Activated gamma-delta T cell treated with Interleukin-2 at 50 U/mL for 16 hours (primary cell): ENCODE measurements around the gene PRICKLE4.

Experiments
- DNase-seq: peaks from one replicate; pipeline ENCODE4 v3.0.0-alpha.2; 2020

Gene PRICKLE4, protein sequence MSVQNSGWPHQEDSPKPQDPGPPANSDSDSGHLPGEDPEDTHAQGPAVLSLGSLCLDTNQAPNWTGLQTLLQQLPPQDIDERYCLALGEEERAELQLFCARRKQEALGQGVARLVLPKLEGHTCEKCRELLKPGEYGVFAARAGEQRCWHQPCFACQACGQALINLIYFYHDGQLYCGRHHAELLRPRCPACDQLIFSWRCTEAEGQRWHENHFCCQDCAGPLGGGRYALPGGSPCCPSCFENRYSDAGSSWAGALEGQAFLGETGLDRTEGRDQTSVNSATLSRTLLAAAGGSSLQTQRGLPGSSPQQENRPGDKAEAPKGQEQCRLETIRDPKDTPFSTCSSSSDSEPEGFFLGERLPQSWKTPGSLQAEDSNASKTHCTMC

GRCh38 chr6:41780551-41781365 lies at the start of gene PRICKLE4:
TSS of gene PRICKLE4 (plus strand) at chr6:41780782. CDS start at chr6:41783474, 2,692 bp downstream.
- DNase-seq, result no peak

DNA sequence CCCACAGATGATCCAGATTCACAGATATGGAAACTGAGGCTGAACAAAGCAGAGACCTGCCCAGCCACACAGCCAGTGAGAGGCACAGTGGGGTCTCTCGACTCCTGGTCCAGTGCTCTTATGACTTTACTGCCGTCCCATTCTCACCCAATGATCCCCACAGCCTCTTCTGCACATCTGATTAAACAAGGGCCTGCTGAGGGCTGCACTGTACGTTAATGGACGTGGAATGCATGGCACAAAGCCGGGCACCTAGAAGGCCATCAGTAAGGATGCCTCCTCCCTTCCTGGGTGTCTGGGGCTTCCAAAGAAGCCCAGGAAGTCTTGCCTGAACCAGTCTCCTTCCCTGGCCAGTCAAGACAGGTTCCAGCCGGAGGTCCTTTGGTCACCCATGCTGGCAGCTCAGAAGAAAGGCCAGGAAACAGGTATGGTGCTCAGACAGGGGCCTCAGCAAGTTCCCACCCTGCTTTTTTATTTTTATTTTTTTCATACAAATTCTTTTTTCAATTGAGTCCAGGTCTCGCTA lies 49.0 kb upstream of the PRICKLE4 start:
- no peak for DNase-seq

DNA sequence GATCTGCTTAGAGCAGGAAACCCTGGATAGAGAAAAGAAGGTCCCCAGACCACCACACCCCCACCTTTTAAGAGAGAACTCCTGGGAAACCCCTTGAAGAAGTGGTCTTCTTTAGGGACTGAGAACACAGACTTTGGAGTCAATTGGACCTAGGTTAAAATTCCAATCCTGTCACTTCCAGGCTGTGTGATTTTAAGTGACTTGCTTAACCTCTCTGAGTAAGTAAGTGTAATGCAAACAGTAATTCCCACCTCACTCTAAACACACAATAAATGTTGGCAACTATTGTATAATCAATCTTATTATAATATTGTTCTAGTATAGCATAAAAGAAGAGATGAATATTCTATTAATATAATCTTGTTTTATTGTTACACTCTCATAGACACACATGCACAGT lies 48.4 kb upstream of the PRICKLE4 start:
- no peak for DNase-seq

- DNase-seq, result peak; percentile 55
Observed at GRCh38 chr6:41732591-41733359, 47.8 kb upstream of the PRICKLE4 start.

DNA sequence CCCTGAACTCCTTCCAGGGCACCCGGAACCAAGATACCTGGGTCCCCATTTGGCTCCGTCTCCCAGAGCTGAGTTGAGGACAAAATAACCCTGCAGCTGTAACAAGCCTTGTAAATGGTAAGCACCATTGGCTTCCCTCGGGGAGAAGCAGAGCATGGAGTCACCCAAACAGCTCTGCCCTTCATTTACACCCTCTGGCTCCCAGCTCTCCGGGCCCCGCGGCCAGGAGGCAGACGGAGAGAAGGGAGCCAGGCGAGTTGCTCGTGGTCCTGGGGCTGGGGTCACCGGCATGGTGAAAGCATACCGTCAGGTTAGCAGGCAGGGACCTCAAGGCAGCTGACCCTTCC lies 47.2 kb upstream of the PRICKLE4 start:
- no peak for DNase-seq

DNA sequence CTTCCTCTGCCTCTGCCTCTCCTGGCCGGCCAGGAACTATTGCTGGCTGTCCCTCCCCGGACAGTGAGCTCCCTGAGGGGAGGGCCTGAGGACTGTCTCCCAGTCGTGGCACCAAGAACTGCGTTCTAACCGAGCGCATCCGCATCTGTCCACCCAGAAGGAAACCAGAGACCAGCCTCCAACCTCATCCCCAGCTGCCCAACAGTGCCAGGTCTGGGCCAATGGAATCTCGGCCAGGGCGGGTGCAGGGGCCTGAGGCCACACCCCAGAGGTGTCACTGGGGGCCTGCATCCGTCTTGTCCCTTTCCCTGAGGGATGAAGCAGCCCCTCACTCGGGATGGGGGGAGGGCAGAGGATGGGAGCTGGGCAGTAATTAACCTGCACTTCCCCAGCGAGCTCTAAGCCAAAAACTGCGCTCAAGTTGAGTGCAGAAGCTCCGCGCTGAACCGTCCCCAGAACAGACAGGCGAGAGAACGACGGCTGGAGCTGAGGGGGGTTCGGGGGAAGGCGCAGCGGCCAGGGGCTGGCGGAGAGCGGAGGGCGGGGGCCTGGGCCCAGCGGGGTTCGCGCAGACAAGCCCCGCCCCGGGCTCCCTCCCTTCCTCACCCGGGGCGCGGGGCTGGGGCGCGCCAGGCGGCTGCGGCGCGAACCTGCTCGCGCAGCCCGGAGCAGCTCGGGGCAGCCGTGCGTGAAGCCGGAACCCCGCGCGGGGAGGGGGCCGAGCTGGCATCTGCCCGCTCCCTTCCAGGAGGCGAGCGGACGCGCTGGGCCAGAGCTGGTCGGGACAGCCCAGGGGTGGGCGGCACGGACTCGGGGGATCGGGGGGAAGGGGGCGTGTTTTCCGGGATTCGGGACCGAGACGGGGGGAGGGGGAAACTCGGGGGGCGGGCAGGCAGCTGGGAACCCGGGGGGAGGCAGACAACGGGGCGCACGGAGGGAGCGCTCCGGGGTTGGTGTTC lies 46.6 kb upstream of the PRICKLE4 start:
- DNase-seq, result peak; percentile 63

DNA sequence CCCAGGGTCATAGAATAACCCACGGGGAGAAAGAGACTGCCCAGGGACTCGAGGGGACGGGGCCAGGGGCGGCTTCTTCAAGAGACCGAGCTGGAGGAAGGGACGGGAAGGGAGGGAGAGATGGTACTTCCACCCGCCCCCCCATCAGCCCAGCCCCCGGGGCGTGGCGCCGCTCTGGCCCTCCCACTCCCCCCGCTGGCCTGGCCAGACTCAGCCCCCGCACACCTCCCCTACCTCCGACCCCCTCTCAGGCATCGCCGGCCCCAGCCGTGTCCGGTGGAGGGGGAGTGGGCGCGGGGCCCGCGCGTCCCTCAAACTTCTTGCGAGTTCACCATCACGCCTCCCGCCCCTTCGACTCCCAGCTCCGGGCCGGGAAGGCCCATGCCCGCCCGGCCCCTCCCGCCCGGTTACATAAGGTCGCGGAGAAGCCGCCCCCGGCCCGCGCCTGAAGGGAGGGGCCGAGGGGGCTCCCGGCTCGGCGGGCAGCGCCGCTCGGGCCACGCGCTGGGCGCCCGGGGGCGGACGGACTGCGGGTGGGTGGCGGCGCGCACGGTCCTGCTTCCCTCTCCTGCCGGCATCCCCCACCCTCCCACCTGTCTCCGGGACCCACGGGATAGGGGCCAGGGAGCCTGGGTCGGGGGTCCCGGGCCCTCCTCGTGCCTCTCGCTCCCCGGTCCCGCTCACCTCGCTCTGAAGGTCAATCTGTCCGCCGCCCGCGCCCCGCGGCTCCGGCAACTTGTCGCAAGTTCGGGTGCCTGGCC lies 45.7 kb upstream of the PRICKLE4 start:
- peak; percentile 61 for DNase-seq

DNA sequence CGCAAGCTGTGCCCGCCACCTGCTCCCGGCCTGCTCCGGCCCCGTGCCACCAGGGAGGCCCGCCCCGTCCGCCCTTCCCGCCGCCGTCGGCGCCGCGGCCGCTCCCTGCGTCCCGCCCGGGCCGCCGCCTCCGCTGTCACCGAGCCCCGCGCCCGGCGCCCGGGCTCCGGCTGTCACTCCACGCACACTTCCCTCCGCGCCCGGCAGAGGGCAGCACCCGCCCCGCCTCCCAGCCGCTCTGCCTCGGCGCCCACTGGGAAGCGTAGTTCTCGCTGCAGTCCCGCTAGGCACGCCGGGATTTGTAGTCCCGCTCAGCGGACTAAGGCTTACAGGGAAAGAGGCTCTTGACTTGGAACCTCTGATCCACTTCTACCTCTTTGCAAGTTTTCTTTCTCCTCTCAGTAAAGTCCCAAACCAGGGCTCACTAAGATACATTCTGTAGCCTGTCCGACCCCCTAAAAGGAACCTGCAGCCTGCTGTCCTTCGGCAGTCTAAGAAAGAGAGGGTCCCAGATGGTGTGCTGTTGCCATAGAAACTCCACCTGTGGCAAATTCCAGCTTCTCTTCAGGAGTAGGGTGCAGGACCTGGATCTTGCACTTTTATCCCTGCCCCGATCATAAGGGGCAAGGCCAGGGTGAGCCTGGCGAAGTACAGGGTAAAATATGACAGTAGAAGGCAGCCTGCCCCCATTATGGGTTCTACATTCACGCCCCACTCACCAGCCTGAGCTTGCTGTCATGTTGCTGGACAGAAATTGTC lies 45.0 kb upstream of the PRICKLE4 start, which contains the start of gene TFEB:
Gene TFEB, minus strand, starts transcription at position 182 of the 759 bp plus-strand sequence. CDS start 44,395 bp downstream, outside the sequence.
- DNase-seq, result peak; percentile 92

DNA sequence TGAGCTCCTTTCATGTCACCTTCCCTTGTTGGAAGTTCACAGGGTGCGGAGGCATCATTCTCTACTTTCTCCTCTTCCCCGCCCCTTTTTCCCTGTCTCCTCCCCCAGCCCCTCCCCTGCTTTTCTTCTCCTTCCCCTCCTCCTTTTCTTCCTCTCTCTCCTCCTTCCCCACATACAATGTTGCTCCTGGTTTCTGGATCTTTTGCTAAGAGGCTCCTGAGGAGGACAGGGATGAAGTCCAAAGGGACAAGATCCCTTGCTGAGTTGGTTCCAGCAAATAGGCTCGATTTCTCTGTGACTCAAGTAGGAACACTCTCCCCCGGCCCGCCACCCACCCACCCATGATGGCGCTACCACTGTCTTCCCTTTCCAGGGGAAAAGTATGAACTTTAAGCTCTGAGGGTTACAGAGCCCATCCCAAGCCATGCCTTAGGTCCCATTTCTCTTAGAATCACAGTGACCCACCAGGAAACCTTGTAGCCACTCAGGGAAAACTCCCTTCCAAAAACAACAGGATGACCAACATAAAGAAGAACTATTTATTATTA lies 44.3 kb upstream of the PRICKLE4 start:
- no peak for DNase-seq

- DNase-seq, result no peak
Observed at GRCh38 chr6:41736800-41737555, 43.6 kb upstream of the PRICKLE4 start.

DNA sequence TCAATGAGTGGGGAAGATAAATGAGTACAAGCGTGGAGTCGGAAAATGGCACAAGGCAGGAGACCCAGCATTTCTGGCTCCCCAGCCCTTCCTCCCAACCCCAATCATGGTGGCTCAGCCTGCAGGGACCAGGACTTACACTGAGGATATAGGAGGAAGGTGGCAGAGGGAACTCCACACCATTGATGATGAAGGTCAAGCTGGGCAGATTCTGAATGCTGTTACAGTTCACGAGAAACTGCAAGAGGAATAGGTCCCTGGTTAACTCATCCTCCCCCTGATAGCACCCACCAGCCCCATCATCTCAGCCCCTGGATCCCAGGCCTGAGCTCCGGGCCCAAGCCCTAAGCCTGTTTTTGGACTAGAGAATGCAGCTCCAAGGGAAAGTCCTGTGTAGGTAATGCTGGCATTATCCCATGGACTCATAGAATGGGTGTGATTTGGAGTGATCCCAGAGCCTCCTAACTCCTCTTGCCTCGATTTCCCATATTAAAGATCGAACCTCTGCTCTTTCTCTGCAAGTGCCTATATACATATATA lies 42.9 kb upstream of the PRICKLE4 start:
- no peak for DNase-seq

GRCh38 chr6:41739041-41739440 lies 41.5 kb upstream of the PRICKLE4 start:
- no peak for DNase-seq

GRCh38 chr6:41740366-41741162 lies 40.0 kb upstream of the PRICKLE4 start:
- DNase-seq, result no peak

DNA sequence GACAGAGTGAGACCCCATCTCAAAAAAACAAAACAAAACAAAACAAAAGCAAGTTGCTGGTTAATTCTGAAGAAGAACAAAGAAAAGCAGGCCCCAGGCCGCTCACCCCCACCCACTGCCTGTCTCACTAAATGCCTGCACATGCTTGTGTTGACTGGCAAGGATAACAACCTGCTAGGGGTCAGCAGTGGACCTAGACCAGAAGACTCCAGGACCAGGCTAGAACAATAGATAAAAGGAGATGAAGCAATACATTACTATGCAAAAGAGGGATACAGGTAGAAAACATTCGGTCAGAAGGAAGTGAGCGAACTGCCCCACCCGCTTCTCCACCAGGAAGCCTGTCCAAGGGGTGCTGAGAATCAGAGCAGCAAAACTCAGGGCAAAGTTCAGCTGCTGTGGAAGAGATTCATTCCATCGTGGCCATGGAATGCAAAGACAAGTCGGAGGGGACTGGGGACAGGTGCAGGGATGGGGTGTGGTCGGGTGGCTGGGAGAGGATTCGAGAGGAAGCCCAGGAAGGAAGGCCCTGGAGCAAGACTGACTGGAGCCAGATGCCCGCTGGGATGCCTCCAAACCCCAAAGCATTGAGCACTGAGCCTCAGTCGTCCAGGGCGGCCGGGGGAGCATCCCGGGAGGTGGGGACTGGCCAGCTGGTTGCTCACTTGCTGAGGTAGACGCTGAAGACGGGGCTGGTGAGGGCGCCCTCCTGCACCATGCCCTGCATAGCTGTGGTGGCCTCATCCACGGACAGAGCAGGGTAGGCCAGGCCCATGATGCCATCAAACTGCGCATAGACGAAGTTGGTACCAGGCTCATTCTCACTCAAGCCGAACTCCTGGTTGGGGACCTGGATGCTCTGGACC lies 38.7 kb upstream of the PRICKLE4 start:
- no peak for DNase-seq

GRCh38 chr6:41743406-41744235 lies 37.0 kb upstream of the PRICKLE4 start:
- DNase-seq, result no peak

DNA sequence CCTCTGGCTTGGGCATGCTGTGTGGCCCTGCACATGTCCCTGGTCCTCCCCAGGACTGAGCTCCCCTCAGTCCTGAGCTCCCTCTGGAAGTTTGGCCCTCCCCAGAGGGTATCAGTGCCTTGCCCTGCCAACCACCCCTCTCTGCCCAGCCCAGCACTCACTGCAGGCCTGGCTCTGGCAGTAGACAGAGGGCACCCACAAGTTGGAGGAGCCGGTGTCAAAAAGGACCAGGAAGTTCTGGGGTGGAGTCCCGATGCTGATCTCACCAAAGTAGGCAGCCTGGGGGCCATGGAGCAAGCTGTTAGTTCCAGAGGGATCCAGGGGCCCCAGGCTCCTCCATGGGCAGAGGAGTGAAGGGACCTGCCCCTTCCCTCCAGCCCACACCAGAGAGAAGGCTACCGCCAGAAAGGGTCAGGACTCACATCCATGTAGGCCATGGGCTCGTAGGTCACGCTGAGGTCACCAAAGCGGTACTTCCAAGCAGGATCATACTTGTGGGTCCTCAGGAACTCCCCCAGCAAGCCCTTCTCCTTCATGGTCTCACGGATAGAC lies 36.3 kb upstream of the PRICKLE4 start:
- no peak for DNase-seq
